GM19238 (cell line): Measurements from ENCODE around the gene WASL.

Experiments used
- DNase-seq: peaks from one replicate; pipeline ENCODE4 v3.0.0; 2011; ENCODE audit warnings: low spot score; ENCODE audit not compliant: insufficient read length

Gene WASL

DNA sequence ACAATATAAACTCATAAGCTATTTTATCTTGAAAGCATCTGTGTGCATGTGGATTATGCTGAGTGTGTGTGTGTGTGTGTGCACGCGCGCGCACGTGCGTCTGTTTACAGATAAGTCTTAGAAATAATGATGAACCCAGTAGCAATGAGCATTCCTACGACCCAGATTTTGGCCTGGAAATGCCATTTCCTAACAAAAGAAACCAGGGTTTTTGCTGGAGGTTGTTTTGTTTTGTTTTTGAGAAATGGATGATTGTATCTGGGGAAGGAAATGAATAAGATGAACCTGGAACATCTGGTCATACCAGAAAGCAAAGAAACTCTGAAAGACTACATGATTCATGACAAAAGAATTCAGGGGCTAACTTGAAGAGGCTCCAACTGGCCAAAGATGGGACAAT, 115.2 kb downstream of the WASL start:
- no peak for DNase-seq

DNA sequence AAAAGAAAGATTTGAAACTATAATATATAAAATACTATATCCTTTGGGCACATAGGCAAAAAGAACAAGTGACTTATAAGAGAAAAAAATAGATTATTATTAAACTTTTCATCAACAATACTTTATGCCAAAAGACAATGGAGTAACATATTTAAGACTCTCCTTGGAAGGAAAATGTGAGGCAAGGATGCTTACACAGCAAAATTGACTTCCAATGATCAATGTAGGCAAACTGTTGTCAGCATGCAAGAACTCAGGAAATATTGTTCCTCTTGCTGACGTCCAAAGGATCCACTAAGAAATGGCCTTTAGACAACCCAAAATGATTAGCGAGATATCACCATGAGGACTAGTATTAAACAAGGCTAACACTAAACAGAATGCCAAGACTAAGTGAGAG, 116.0 kb downstream of the WASL start:
- no peak for DNase-seq
